HL-60/S4 treated with phorbol 12-myristate 13-acetate at 8.2 ng/mL for 4 days and 3 days (cell line): ENCODE results near the gene PSMG4.

Source experiments
- in situ Hi-C: fragments of 300-500 bp; cut with MboI; formaldehyde crosslinking; loops from 2 replicates; pipeline ENCODE4 v1.15.0; 2022; ENCODE audit warnings: low sequenced_read_pairs

PSMG4 gene

GRCh38 chr6:3250231-3250675 lies 8.5 kb upstream of the PSMG4 start:
- in situ Hi-C loops: loop anchor here (10.0 to 25.0 kb wide), 2 partner anchors 125 to 762 kb away; a partner anchor contains a TSS

GRCh38 chr6:3251462-3252314 lies 7.1 kb upstream of the PSMG4 start:
- in situ Hi-C loops: loop anchor here (10.0 to 25.0 kb wide), 2 partner anchors 127 to 761 kb away; a partner anchor contains a TSS

- in situ Hi-C loops: loop anchor here (10.0 to 25.0 kb wide), 2 partner anchors 128 to 760 kb away; a partner anchor contains a TSS
These were observed 6.4 kb upstream of the PSMG4 start for GRCh38 chr6:3252369-3252768.

- in situ Hi-C loops: loop anchor here (10.0 to 25.0 kb wide), 2 partner anchors 128 to 759 kb away; a partner anchor contains a TSS
These were observed 5.7 kb upstream of the PSMG4 start for GRCh38 chr6:3252861-3253596.

- in situ Hi-C loops: loop anchor here (10.0 to 25.0 kb wide), 2 partner anchors 129 to 759 kb away; a partner anchor contains a TSS
These were observed 5.2 kb upstream of the PSMG4 start for GRCh38 chr6:3253597-3253961.

GRCh38 chr6:3258201-3258600 lies 546 bp upstream of the PSMG4 start:
- in situ Hi-C loops: loop anchor here (10.0 to 25.0 kb wide), 2 partner anchors 133 to 754 kb away; a partner anchor contains a TSS

GRCh38 chr6:3259491-3259958 lies 778 bp downstream of the PSMG4 start:
- in situ Hi-C loops: loop anchor here (10.0 to 25.0 kb wide), 2 partner anchors 135 to 753 kb away; a partner anchor contains a TSS

GRCh38 chr6:3260296-3260695 lies 1.5 kb downstream of the PSMG4 start:
- in situ Hi-C loops: loop anchor here (25.0 kb wide), 1 partner anchor 752 kb away; a partner anchor contains a TSS

- in situ Hi-C loops: loop anchor here (25.0 kb wide), 1 partner anchor 751 kb away; a partner anchor contains a TSS
These were observed 2.2 kb downstream of the PSMG4 start for GRCh38 chr6:3260772-3261517.

- in situ Hi-C loops: loop anchor here (25.0 kb wide), 1 partner anchor 751 kb away; a partner anchor contains a TSS
These were observed 2.7 kb downstream of the PSMG4 start for GRCh38 chr6:3261518-3261820.

- in situ Hi-C loops: loop anchor here (25.0 kb wide), 1 partner anchor 750 kb away; a partner anchor contains a TSS
These were observed 3.2 kb downstream of the PSMG4 start for GRCh38 chr6:3261921-3262320.

- in situ Hi-C loops: loop anchor here (25.0 kb wide), 1 partner anchor 749 kb away; a partner anchor contains a TSS
These were observed 4.3 kb downstream of the PSMG4 start for GRCh38 chr6:3263096-3263495.

GRCh38 chr6:3264356-3264755 lies 5.6 kb downstream of the PSMG4 start:
- in situ Hi-C loops: loop anchor here (25.0 kb wide), 1 partner anchor 748 kb away; a partner anchor contains a TSS

GRCh38 chr6:3265671-3266070 lies 6.9 kb downstream of the PSMG4 start:
- in situ Hi-C loops: loop anchor here (25.0 kb wide), 1 partner anchor 747 kb away; a partner anchor contains a TSS

- in situ Hi-C loops: loop anchor here (25.0 kb wide), 1 partner anchor 746 kb away; a partner anchor contains a TSS
These were observed 7.4 kb downstream of the PSMG4 start for GRCh38 chr6:3266170-3266569.

- in situ Hi-C loops: loop anchor here (25.0 kb wide), 1 partner anchor 745 kb away; a partner anchor contains a TSS
These were observed 8.4 kb downstream of the PSMG4 start for GRCh38 chr6:3267162-3267561.

- in situ Hi-C loops: loop anchor here (25.0 kb wide), 1 partner anchor 744 kb away; a partner anchor contains a TSS
These were observed 9.9 kb downstream of the PSMG4 start for GRCh38 chr6:3268680-3269079.

GRCh38 chr6:3269281-3269975 lies 10.7 kb downstream of the PSMG4 start:
- in situ Hi-C loops: loop anchor here (25.0 kb wide), 1 partner anchor 743 kb away; a partner anchor contains a TSS

GRCh38 chr6:3270258-3270657 lies 11.5 kb downstream of the PSMG4 start:
- in situ Hi-C loops: loop anchor here (25.0 kb wide), 1 partner anchor 742 kb away; a partner anchor contains a TSS
